Heart right ventricle (tissue), 16 donors: ENCODE data around the gene RAB6B. TPM values are rescaled to one million over a fixed set of nuclear protein-coding genes. Genes with fewer than 3 reads are reported as not detected.

ENCODE experiments used
- ATAC-seq, 8 donors: fragments of 200-7000 bp; cut with Tn5 transposase; one replicate each; pipeline ENCODE4 v1.9.1; 2020; ENCODE audit warnings: mild to moderate bottlenecking in 8 of 8, moderate library complexity in 8 of 8, moderate number of reproducible peaks in 1 of 8
- DNase-seq, 2 donors: peaks; one replicate each; pipeline ENCODE4 v3.0.0-alpha.2; 2020
- H3K27ac ChIP-seq, 10 donors: fragments of 200-600 bp; sonication (generic) in 2 of 10; one replicate each; pipeline versions ENCODE4 v1.5.0 to v1.8.0; 2020 to 2022; ENCODE audit warnings: mild to moderate bottlenecking in 3 of 10
- H3K27me3 ChIP-seq, 7 donors: fragments of 200-600 bp; one replicate each; pipeline ENCODE4 v1.8.0; 2021 to 2022; ENCODE audit warnings: mild to moderate bottlenecking in 2 of 7
- H3K36me3 ChIP-seq, 9 donors: fragments of 200-600 bp; sonication (generic) in 1 of 9; one replicate each; pipeline versions ENCODE4 v1.5.0 to v1.8.0; 2020 to 2022; ENCODE audit warnings: mild to moderate bottlenecking in 2 of 9
- H3K4me1 ChIP-seq, 9 donors: fragments of 200-600 bp; sonication (generic) in 1 of 9; one replicate each; pipeline versions ENCODE4 v1.5.0 to v1.8.0; 2020 to 2022; ENCODE audit warnings: mild to moderate bottlenecking in 4 of 9
- H3K4me3 ChIP-seq, 10 donors: fragments of 200-600 bp; sonication (generic) in 2 of 10; one replicate each; pipeline versions ENCODE4 v1.5.0 to v1.8.0; 2020 to 2022; ENCODE audit warnings: mild to moderate bottlenecking in 7 of 10, moderate library complexity in 2 of 10
- H3K9me3 ChIP-seq, 11 donors: fragments of 200-600 bp in 10 of 11; sonication (generic) in 2 of 11; one replicate each; pipeline versions ENCODE4 v1.5.0 to v1.8.0; 2013 to 2022; ENCODE audit warnings: mild to moderate bottlenecking in 2 of 11, control low read depth in 1 of 11, moderate library complexity in 1 of 11
- WGBS, 2 donors: extraction: QIAGEN DNeasy Blood & Tissue Kit; methylation state at CpG; one replicate each; pipeline ENCODE4 v1.1.7; 2013; ENCODE audit warnings: inconsistent platforms in 1 of 2; 5-methylcytosine and 5-hydroxymethylcytosine counted together
- intact Hi-C, 10 donors: fragments of 100-400 bp; cut with DNase I; formaldehyde crosslinking; loops; one replicate each; pipeline versions ENCODE4 v1.11.1 to v1.14.2; 2022
- polyA plus RNA-seq, 2 donors: library from polyadenylated mRNA; stranded (reverse); fragments of 200-250 nt; gene quantifications; one replicate each; pipeline ENCODE4 v1.2.3, GENCODE V29; 2013
- total RNA-seq, 10 donors: library from RNA; stranded (reverse); fragmentation: NEBNext Ultra II Directional in 3 of 10; extraction: Animal tissue kit (Norgen Biotek cat#: 25700) in 3 of 10; gene quantifications; one replicate each; pipeline versions ENCODE4 v1.2.1 to v1.2.4, GENCODE V29; 2021 to 2023
- TF ChIP-seq, protein P1 (sequence below), 9 donors: fragments of 200-600 bp; sonication (generic) in 2 of 9; IDR thresholded peaks; one replicate each; pipeline versions ENCODE4 v1.5.0 to v1.8.0; 2021 to 2022; ENCODE audit warnings: antibody characterized with exemption in 9 of 9, mild to moderate bottlenecking in 5 of 9, moderate library complexity in 1 of 9
- donor health status: Arrhythmogenic right ventricular cardiomyopathy.
- donor health status: ischemic (EF 13 %, LVEDD 7.1; RV severe dilation, severe dysfunction).
- donor health status: healthy with polysubstance abuse.
- donor health status: DM: no; HTN: yes; CAD: no.
- donor health status: DM: no; HTN: no; CAD: no.
- donor health status: ischemic (EF 25% LVEDD 6.9; RV normal size, moderate dysfunction).
- donor health status: ischemic (EF 25% LVEDD 5.7; RV mildly dilated, moderate dysfunction).
- donor health status: healthy.
- donor health status: DM: yes; HTN: yes; CAD: no.
- donor health status: Ischemic cardiomyopathy.
- donor health status: ischemic (EF 35%, LVEDD 5.7; RV mildly dilated, moderate dysfunction).
- donor health status: nonischemic (EF 11% LVEDD 7.7; RV severe dilation, severe dysfunction).
- donor health status: DM: yes; HTN: yes; CAD: no.
- donor health status: PGD.
- donor health status: ischemic (EF 29% LVEDD 5.4; RV normal size, mild dysfunction).
- donor health status: nonischemic (EF 23%, LVEDD 6.1; RV moderate dilation, normal function).

The RAB6B gene
- total and polyA plus RNA-seq, 12 donors = 7.0 to 73.8 (median 44.2) TPM

DNA sequence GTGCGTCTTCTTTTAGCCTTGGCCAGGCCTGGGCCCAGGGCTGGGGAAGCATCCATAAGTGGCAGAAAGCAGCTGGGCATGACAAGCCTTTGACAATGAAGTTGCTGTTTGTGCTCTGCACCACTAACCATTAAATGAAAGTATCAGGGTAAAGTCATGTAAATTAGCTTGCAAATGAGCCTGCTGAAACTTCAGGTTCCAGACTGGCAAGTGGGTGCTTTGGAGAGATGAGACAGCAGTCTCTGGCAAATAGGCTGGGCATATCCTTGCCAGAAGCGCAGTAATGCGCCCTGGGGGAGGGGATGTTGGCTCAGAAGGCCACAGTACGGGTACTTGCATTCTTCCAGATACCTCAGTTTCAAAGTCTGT, 40.7 kb downstream of the RAB6B start:
- no peak for ATAC-seq
- TF ChIP-seq, protein P1, sequence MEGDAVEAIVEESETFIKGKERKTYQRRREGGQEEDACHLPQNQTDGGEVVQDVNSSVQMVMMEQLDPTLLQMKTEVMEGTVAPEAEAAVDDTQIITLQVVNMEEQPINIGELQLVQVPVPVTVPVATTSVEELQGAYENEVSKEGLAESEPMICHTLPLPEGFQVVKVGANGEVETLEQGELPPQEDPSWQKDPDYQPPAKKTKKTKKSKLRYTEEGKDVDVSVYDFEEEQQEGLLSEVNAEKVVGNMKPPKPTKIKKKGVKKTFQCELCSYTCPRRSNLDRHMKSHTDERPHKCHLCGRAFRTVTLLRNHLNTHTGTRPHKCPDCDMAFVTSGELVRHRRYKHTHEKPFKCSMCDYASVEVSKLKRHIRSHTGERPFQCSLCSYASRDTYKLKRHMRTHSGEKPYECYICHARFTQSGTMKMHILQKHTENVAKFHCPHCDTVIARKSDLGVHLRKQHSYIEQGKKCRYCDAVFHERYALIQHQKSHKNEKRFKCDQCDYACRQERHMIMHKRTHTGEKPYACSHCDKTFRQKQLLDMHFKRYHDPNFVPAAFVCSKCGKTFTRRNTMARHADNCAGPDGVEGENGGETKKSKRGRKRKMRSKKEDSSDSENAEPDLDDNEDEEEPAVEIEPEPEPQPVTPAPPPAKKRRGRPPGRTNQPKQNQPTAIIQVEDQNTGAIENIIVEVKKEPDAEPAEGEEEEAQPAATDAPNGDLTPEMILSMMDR (IDR thresholded peaks at IDR 0.05) = no peak

GRCh38 chr3:133854264-133855001, 41.2 kb downstream of the RAB6B start:
- WGBS, 2 donors = 58 to 63% methylated on average over 5 of the region's 5 CpGs
- H3K36me3 ChIP-seq = no peaks in the 10 kb centered on the region
- H3K4me3 ChIP-seq = no peak overlapping the region
- H3K4me1 ChIP-seq = peaks cover 0 to 33% (median 24%) of the 10 kb centered on the region in 9 donors
- no peaks in the 10 kb centered on the region for H3K9me3 ChIP-seq
- peak in 1 of 8 donors; percentile 55 for ATAC-seq
- intact Hi-C loops = loop anchor here in 1 of 10 donors (5.0 kb wide), 1 partner anchor 33 kb away; no protein-coding TSS in a partner anchor
- no peaks in the 10 kb centered on the region for H3K27me3 ChIP-seq
- DNase-seq = no peak
- no peak overlapping the region for H3K27ac ChIP-seq
- TF ChIP-seq, protein P1 (IDR thresholded peaks at IDR 0.05) = no peak

More for the DNA sequence above, 40.7 kb downstream of the RAB6B start:
- peaks cover 0 to 33% (median 24%) of the 10 kb centered on the region in 9 donors for H3K4me1 ChIP-seq
- H3K9me3 ChIP-seq = no peaks in the 10 kb centered on the region
- WGBS, 2 donors = 94 to 96% methylated on average over 4 of the region's 4 CpGs
- no peaks in the 10 kb centered on the region for H3K27me3 ChIP-seq
- H3K4me3 ChIP-seq = no peak overlapping the region
- no peaks in the 10 kb centered on the region for H3K36me3 ChIP-seq
- intact Hi-C loops = no loop called here
- H3K27ac ChIP-seq = no peak overlapping the region
- DNase-seq = no peak

DNA sequence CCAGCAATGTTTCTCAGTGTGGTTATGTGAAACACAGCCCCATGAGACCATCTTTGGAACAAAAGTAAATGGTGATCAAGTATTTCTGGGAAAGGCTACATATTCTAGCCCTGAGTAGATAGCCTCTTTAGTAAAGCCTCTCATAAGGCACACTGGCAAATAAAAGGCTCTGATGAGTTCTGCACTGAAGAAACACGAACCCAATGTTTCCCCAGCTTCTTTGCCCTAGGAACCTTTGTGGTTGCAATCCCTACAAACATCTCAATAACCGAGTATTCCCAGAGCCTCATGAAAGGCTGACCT, 41.8 kb downstream of the RAB6B start:
- Histone ChIP-seq H3K27me3 (no peaks in the 10 kb centered on the region), H3K4me1 (peaks cover 0 to 33% (median 24%) of the 10 kb centered on the region in 9 donors), H3K9me3 (no peaks in the 10 kb centered on the region), H3K36me3 (no peaks in the 10 kb centered on the region), H3K27ac (no peak overlapping the region), H3K4me3 (no peak overlapping the region)
- intact Hi-C loops = loop anchor here in 1 of 10 donors (5.0 kb wide), 1 partner anchor 33 kb away; no protein-coding TSS in a partner anchor
- no peak for DNase-seq
- peak in 2 of 8 donors; percentile 27 to 47 for ATAC-seq
- TF ChIP-seq, protein P1 (IDR thresholded peaks at IDR 0.05) = no peak
- 86 to 90% methylated on average over 2 of the region's 2 CpGs for WGBS, 2 donors

- H3K27ac ChIP-seq = no peak overlapping the region
- intact Hi-C loops = loop anchor here in 1 of 10 donors (5.0 kb wide), 1 partner anchor 34 kb away; no protein-coding TSS in a partner anchor
- TF ChIP-seq, protein P1 (IDR thresholded peaks at IDR 0.05) = no peak
- 73 to 75% methylated on average over 5 of the region's 5 CpGs for WGBS, 2 donors
- peaks cover 0 to 33% (median 24%) of the 10 kb centered on the region in 9 donors for H3K4me1 ChIP-seq
- no peak overlapping the region for H3K4me3 ChIP-seq
- peak; percentile 16 to 77 (median 56) for ATAC-seq
- H3K36me3 ChIP-seq = no peaks in the 10 kb centered on the region
- DNase-seq = peak in 1 of 2 donors; percentile 22
- no peaks in the 10 kb centered on the region for H3K9me3 ChIP-seq
- no peaks in the 10 kb centered on the region for H3K27me3 ChIP-seq
Measured at GRCh38 chr3:133853063-133853924, 42.4 kb downstream of the RAB6B start.
